ENCODE results near the gene MACROD1.
A peak's percentile ranks its signal among the peaks of the same experiment; 100 is the strongest.

GRCh38 chr11:64020976-64021756 lies 144.7 kb downstream of the MACROD1 start:
- no peak for TF ChIP-seq CTCF (IDR thresholded peaks at IDR 0.05)
- no peak for TF ChIP-seq CREB1 (CRISPR knock-in tag; IDR thresholded peaks at IDR 0.05)
- TF ChIP-seq CREM (CRISPR knock-in tag; IDR thresholded peaks at IDR 0.05): no peak
- 0 out of 2 replicates have a peak, but pooled peaks have one; percentile 30 for TF ChIP-seq MAX (CRISPR knock-in tag; IDR thresholded peaks at IDR 0.05)
- TF ChIP-seq ETV6 (CRISPR knock-in tag; IDR thresholded peaks at IDR 0.05): no peak
- no peak for TF ChIP-seq HMGXB4 (CRISPR knock-in tag; IDR thresholded peaks at IDR 0.05)
- TF ChIP-seq FOXK1 (CRISPR knock-in tag; IDR thresholded peaks at IDR 0.05): no peak
- TF ChIP-seq ZNF281 (CRISPR knock-in tag; IDR thresholded peaks at IDR 0.05): no peak
- TF ChIP-seq E2F4 (CRISPR knock-in tag; IDR thresholded peaks at IDR 0.05; ENCODE audit: borderline replicate concordance, low read depth): no peak
- TF ChIP-seq IRF1 (CRISPR knock-in tag; IDR thresholded peaks at IDR 0.05): no peak

Measured in WTC11 (cell line).